ENCODE data around the gene HES4.

HES4 gene

GRCh38 chr1:1022302-1023009 is 22.6 kb upstream of the HES4 start:
- peak overlapping the region; percentile 98 for H2BK15ac ChIP-seq (ENCODE audit: low read length)
- H2AK5ac ChIP-seq (ENCODE audit: low read depth, low read length), result peak overlapping the region; percentile 99
- H3K4ac ChIP-seq (ENCODE audit: low read length), result no peak overlapping the region
- no peak overlapping the region for H3K4me2 ChIP-seq (ENCODE audit: insufficient read depth, low read length, poor library complexity, severe bottlenecking)
- H3K4me1 ChIP-seq (ENCODE audit: control insufficient read depth in 2 of 2, insufficient read depth in 1 of 2, low read depth in 1 of 2, low read length in 2 of 2), result peaks cover 12 to 35% of the 10 kb centered on the region in 2 donors
- H4K91ac ChIP-seq (ENCODE audit: low read depth, low read length, poor library complexity), result no peak overlapping the region
- H3K9ac ChIP-seq (ENCODE audit: low read depth, low read length, poor library complexity), result peak overlapping the region; percentile 7
- DNase-seq (ENCODE audit: low spot score), result no peak
- peak overlapping the region; percentile 35 for H2BK5ac ChIP-seq (ENCODE audit: low read length)
- H3K79me1 ChIP-seq (ENCODE audit: low read depth, low read length), result peaks cover 39% of the 10 kb centered on the region
- no peak overlapping the region for H3K14ac ChIP-seq (ENCODE audit: low read length)
- H3K18ac ChIP-seq (ENCODE audit: low read length), result peak overlapping the region; percentile 71
- no peak overlapping the region for H2BK120ac ChIP-seq (ENCODE audit: low read depth, low read length)
- no CpG with 5 or more reads among the region's 27 CpGs for WGBS, 2 donors (ENCODE audit: extremely low coverage in 2 of 2, insufficient read length in 2 of 2, insufficient replicate concordance in 1 of 2)
- peak overlapping the region; percentile 80 for H3K23ac ChIP-seq (ENCODE audit: low read depth, low read length, poor library complexity)
- H3K36me3 ChIP-seq (replicated peaks in 1 of 2; ENCODE audit: control insufficient read depth in 2 of 2, insufficient read depth in 2 of 2, low read length in 2 of 2), result peaks cover 9 to 45% of the 10 kb centered on the region in 2 donors
- no peaks in the 10 kb centered on the region for H3K9me3 ChIP-seq (replicated peaks in 1 of 2; ENCODE audit: control insufficient read depth in 2 of 2, insufficient read depth in 1 of 2, low read depth in 1 of 2, low read length in 2 of 2)
- peak overlapping the region; percentile 33 for H2BK12ac ChIP-seq (ENCODE audit: low read length)
- H2AFZ ChIP-seq (ENCODE audit: low read length), result no peak overlapping the region
- no peak overlapping the region for H3K27ac ChIP-seq (replicated peaks; ENCODE audit: low read length)
- H3K27me3 ChIP-seq (ENCODE audit: control insufficient read depth in 3 of 3, insufficient read depth in 3 of 3, low read depth in 1 of 3, low read length in 3 of 3), result no peaks in the 10 kb centered on the region
- H3K4me3 ChIP-seq (ENCODE audit: low read length in 2 of 2), result no peak overlapping the region
- H4K8ac ChIP-seq (ENCODE audit: low read depth, low read length), result no peak overlapping the region

GRCh38 chr1:1021920-1022259 is 22.0 kb upstream of the HES4 start:
- H3K9ac ChIP-seq (ENCODE audit: low read depth, low read length, poor library complexity), result peak overlapping the region; percentile 93
- peak overlapping the region; percentile 71 for H3K18ac ChIP-seq (ENCODE audit: low read length)
- peak overlapping the region; percentile 99 for H2AK5ac ChIP-seq (ENCODE audit: low read depth, low read length)
- no peak overlapping the region for H3K27ac ChIP-seq (replicated peaks; ENCODE audit: low read length)
- peak overlapping the region; percentile 98 for H2BK15ac ChIP-seq (ENCODE audit: low read length)
- H3K4me1 ChIP-seq (ENCODE audit: control insufficient read depth in 2 of 2, insufficient read depth in 1 of 2, low read depth in 1 of 2, low read length in 2 of 2), result peaks cover 12 to 35% of the 10 kb centered on the region in 2 donors
- peak overlapping the region; percentile 71 for H3K14ac ChIP-seq (ENCODE audit: low read length)
- DNase-seq (ENCODE audit: low spot score), result no peak
- peak overlapping the region; percentile 22 for H2BK12ac ChIP-seq (ENCODE audit: low read length)
- no CpG with 5 or more reads among the region's 10 CpGs for WGBS, 2 donors (ENCODE audit: extremely low coverage in 2 of 2, insufficient read length in 2 of 2, insufficient replicate concordance in 1 of 2)
- H3K36me3 ChIP-seq (replicated peaks in 1 of 2; ENCODE audit: control insufficient read depth in 2 of 2, insufficient read depth in 2 of 2, low read length in 2 of 2), result peaks cover 5 to 39% of the 10 kb centered on the region in 2 donors
- no peak overlapping the region for H3K4ac ChIP-seq (ENCODE audit: low read length)
- peak overlapping the region in 1 of 2 donors; percentile 21 for H3K4me3 ChIP-seq (ENCODE audit: low read length in 2 of 2)
- no peaks in the 10 kb centered on the region for H3K27me3 ChIP-seq (ENCODE audit: control insufficient read depth in 3 of 3, insufficient read depth in 3 of 3, low read depth in 1 of 3, low read length in 3 of 3)
- H3K79me1 ChIP-seq (ENCODE audit: low read depth, low read length), result peaks cover 34% of the 10 kb centered on the region
- H4K8ac ChIP-seq (ENCODE audit: low read depth, low read length), result no peak overlapping the region
- H2AFZ ChIP-seq (ENCODE audit: low read length), result no peak overlapping the region
- peak overlapping the region; percentile 90 for H2BK5ac ChIP-seq (ENCODE audit: low read length)
- H3K23ac ChIP-seq (ENCODE audit: low read depth, low read length, poor library complexity), result peak overlapping the region; percentile 80
- no peaks in the 10 kb centered on the region for H3K9me3 ChIP-seq (replicated peaks in 1 of 2; ENCODE audit: control insufficient read depth in 2 of 2, insufficient read depth in 1 of 2, low read depth in 1 of 2, low read length in 2 of 2)
- H2BK120ac ChIP-seq (ENCODE audit: low read depth, low read length), result peak overlapping the region; percentile 94
- peak overlapping the region; percentile 84 for H3K4me2 ChIP-seq (ENCODE audit: insufficient read depth, low read length, poor library complexity, severe bottlenecking)
- peak overlapping the region; percentile 43 for H4K91ac ChIP-seq (ENCODE audit: low read depth, low read length, poor library complexity)

- H3K27ac ChIP-seq (replicated peaks; ENCODE audit: low read length), result peak overlapping the region; percentile 43
- no peaks in the 10 kb centered on the region for H3K27me3 ChIP-seq (ENCODE audit: control insufficient read depth in 3 of 3, insufficient read depth in 3 of 3, low read depth in 1 of 3, low read length in 3 of 3)
- H4K8ac ChIP-seq (ENCODE audit: low read depth, low read length), result no peak overlapping the region
- peak overlapping the region; percentile 89 for H3K4ac ChIP-seq (ENCODE audit: low read length)
- H3K14ac ChIP-seq (ENCODE audit: low read length), result peak overlapping the region; percentile 71
- H2BK12ac ChIP-seq (ENCODE audit: low read length), result peak overlapping the region; percentile 22
- peak overlapping the region; percentile 84 for H3K4me2 ChIP-seq (ENCODE audit: insufficient read depth, low read length, poor library complexity, severe bottlenecking)
- peak overlapping the region; percentile 72 for H4K91ac ChIP-seq (ENCODE audit: low read depth, low read length, poor library complexity)
- H3K18ac ChIP-seq (ENCODE audit: low read length), result peak overlapping the region; percentile 97
- peaks cover 5 to 33% of the 10 kb centered on the region in 2 donors for H3K36me3 ChIP-seq (replicated peaks in 1 of 2; ENCODE audit: control insufficient read depth in 2 of 2, insufficient read depth in 2 of 2, low read length in 2 of 2)
- H3K4me1 ChIP-seq (ENCODE audit: control insufficient read depth in 2 of 2, insufficient read depth in 1 of 2, low read depth in 1 of 2, low read length in 2 of 2), result peaks cover 12 to 33% of the 10 kb centered on the region in 2 donors
- peak overlapping the region; percentile 98 for H2BK15ac ChIP-seq (ENCODE audit: low read length)
- WGBS, 2 donors (ENCODE audit: extremely low coverage in 2 of 2, insufficient read length in 2 of 2, insufficient replicate concordance in 1 of 2), result no CpG with 5 or more reads among the region's 33 CpGs
- peak overlapping the region; percentile 90 for H2BK5ac ChIP-seq (ENCODE audit: low read length)
- H2AFZ ChIP-seq (ENCODE audit: low read length), result peak overlapping the region; percentile 74
- H3K79me1 ChIP-seq (ENCODE audit: low read depth, low read length), result peaks cover 30% of the 10 kb centered on the region
- no peaks in the 10 kb centered on the region for H3K9me3 ChIP-seq (replicated peaks in 1 of 2; ENCODE audit: control insufficient read depth in 2 of 2, insufficient read depth in 1 of 2, low read depth in 1 of 2, low read length in 2 of 2)
- peak overlapping the region; percentile 80 for H3K23ac ChIP-seq (ENCODE audit: low read depth, low read length, poor library complexity)
- DNase-seq (ENCODE audit: low spot score), result no peak
- H3K9ac ChIP-seq (ENCODE audit: low read depth, low read length, poor library complexity), result peak overlapping the region; percentile 93
- peak overlapping the region; percentile 94 for H2BK120ac ChIP-seq (ENCODE audit: low read depth, low read length)
- H2AK5ac ChIP-seq (ENCODE audit: low read depth, low read length), result peak overlapping the region; percentile 99
- peak overlapping the region; percentile 90 to 97 for H3K4me3 ChIP-seq (ENCODE audit: low read length in 2 of 2)
Observed at GRCh38 chr1:1021010-1021919, 21.4 kb upstream of the HES4 start.

Data from neuronal stem cell (in vitro differentiated cells).